WERI-Rb-1 (cell line): ENCODE measurements around the gene RNF208.

Experiments
- DNase-seq: peaks from one replicate; pipeline ENCODE4 v3.0.0-alpha.2; 2020
- H3K27ac ChIP-seq: fragments of 250-450 bp; sonication (Bioruptor Pico); 2 replicates; pipeline ENCODE4 v1.5.1; 2020; ENCODE audit warnings: mild to moderate bottlenecking, moderate library complexity
- H3K27me3 ChIP-seq: fragments of 250-450 bp; sonication (Bioruptor Pico); 2 replicates; pipeline ENCODE4 v1.5.1; 2021; ENCODE audit warnings: mild to moderate bottlenecking, low read depth, moderate library complexity; ENCODE audit not compliant: insufficient read depth, severe bottlenecking
- H3K36me3 ChIP-seq: fragments of 250-450 bp; sonication (Bioruptor Pico); 2 replicates; pipeline ENCODE4 v1.5.1; 2020; ENCODE audit warnings: mild to moderate bottlenecking, moderate library complexity
- H3K4me3 ChIP-seq: 2 replicates; pipeline ENCODE4 v1.5.1; 2011; ENCODE audit warnings: low read depth, mild to moderate bottlenecking, control low read depth, low read length
- H3K9me3 ChIP-seq: fragments of 250-450 bp; sonication (Bioruptor Pico); 2 replicates; pipeline ENCODE4 v1.5.1; 2021; ENCODE audit warnings: mild to moderate bottlenecking, moderate library complexity; ENCODE audit not compliant: severe bottlenecking
- TF ChIP-seq, protein P1 (sequence below): IDR thresholded peaks from 2 replicates; pipeline ENCODE4 v1.5.1; 2011; ENCODE audit warnings: low read depth, mild to moderate bottlenecking, control low read depth, inconsistent platforms, low read length

The RNF208 gene

DNA sequence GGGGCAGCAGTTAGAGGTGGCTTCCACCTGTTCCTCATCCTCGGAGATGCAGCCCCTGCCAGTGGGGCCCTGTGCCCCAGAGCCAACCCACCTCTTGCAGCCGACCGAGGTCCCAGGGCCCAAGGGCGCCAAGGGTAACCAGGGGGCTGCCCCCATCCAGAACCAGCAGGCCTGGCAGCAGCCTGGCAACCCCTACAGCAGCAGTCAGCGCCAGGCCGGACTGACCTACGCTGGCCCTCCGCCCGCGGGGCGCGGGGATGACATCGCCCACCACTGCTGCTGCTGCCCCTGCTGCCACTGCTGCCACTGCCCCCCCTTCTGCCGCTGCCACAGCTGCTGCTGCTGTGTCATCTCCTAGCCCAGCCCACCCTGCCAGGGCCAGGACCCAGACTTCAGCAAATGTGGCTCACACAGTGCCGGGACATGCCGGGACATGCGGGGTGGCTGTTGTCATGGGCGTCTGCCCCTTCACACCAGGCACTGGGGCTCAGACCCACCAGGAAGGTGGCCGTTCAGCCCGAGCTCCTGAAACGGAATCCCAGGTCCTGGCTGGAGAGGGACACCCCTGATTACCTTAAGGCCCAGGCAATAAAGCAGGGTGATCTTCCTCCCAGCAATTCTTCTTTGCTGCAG, 3.8 kb upstream of the RNF208 start:
- H3K9me3 ChIP-seq: no peaks in the 10 kb centered on the region
- no peak overlapping the region for H3K27ac ChIP-seq
- H3K36me3 ChIP-seq: no peaks in the 10 kb centered on the region
- DNase-seq: no peak
- no peaks in the 10 kb centered on the region for H3K27me3 ChIP-seq
- no peak overlapping the region for H3K4me3 ChIP-seq
- TF ChIP-seq, protein P1, sequence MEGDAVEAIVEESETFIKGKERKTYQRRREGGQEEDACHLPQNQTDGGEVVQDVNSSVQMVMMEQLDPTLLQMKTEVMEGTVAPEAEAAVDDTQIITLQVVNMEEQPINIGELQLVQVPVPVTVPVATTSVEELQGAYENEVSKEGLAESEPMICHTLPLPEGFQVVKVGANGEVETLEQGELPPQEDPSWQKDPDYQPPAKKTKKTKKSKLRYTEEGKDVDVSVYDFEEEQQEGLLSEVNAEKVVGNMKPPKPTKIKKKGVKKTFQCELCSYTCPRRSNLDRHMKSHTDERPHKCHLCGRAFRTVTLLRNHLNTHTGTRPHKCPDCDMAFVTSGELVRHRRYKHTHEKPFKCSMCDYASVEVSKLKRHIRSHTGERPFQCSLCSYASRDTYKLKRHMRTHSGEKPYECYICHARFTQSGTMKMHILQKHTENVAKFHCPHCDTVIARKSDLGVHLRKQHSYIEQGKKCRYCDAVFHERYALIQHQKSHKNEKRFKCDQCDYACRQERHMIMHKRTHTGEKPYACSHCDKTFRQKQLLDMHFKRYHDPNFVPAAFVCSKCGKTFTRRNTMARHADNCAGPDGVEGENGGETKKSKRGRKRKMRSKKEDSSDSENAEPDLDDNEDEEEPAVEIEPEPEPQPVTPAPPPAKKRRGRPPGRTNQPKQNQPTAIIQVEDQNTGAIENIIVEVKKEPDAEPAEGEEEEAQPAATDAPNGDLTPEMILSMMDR: no peak

GRCh38 chr9:137224830-137225694, 3.0 kb upstream of the RNF208 start, which contains the start of gene CYSRT1:
Gene CYSRT1 (plus strand): TSS chr9:137225174. CDS start chr9:137225622, 448 bp downstream.
- H3K4me3 ChIP-seq: peak within 1 kb of the TSS; percentile 66
- TF ChIP-seq, protein P1: no peak
- no peaks in the 10 kb centered on the region for H3K27me3 ChIP-seq
- H3K36me3 ChIP-seq: no peaks in the 10 kb centered on the region
- H3K27ac ChIP-seq: no peak within 1 kb of the TSS
- H3K9me3 ChIP-seq: no peaks in the 10 kb centered on the region
- DNase-seq: no peak

DNA sequence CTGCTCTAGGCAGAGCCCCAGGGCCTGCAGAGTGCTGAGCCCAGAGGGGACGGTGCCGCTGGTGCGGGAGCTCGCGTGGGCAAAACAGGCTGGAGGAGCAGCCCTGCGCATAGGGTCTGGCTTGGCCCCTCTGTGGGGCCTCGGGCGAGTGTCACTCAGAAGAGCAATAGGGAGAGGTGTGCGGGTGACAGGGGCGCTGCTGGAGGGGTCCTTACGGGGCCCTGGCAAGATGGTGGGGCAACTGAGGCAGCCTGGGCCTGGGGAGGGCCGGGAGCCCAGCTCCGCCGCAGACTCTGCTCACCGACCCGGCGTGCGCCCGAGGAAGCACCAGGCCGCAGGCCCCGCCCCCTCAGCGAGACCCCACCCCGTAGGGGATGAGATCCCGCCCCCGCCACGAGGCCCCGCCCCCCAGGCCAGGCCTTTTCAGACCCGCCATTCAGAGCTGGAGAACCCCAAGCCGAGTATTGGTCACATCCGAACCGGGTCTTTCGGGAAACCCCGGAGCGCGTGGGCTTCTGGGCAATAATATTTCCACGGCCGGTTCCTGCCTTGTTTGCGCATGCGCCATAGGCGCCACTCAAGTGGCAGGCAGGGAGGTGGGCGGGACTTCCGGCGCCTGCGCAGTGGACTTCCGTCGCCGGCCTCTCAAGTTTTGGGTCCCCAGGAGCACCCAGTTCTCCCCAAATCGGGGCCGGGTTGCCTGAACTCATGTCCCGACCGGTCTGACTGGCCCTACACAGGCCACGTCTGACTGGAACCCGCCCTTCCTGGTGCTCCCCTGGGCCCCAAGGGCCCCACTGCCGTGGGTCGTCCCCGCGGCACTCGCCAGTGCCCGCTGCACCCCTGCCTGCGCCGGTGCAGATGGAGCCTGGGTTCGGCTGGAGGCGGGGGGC, 1.3 kb upstream of the RNF208 start:
- peak; percentile 93 for DNase-seq
- TF ChIP-seq, protein P1: no peak
- Histone ChIP-seq H3K4me3 (peak overlapping the region; percentile 66), H3K9me3 (no peaks in the 10 kb centered on the region), H3K27ac (peak overlapping the region; percentile 51), H3K27me3 (no peaks in the 10 kb centered on the region), H3K36me3 (no peaks in the 10 kb centered on the region)

DNA sequence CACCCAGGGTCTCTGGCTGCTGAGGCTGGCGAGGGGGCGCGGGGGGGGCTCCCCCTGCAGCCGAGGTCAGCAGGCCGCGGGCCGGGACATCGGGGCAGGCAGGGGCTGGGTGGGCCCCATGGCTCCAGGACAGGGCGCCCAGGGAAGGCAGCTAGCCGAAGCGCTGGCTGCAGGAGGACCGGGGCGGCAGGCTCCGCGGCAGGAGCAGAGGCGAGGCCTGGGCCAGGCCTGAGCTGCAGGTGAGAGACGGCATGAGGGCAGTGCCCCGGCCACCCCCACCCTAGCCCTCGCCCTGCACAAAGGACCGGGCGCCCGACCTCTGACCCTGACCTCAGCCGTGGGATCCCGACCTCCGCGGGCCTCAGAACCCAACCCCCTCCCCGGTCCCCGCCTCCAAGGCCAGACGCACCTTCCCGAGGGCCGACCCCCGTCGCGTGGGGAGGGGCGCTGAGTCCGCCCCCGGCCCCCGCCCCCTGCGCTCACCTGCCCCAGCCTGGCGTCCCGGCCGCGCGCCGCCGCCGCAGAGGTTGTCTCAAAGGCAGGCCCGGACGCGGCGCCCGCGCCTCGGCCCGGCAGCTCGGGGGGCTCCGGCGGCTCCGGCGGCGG, 431 bp downstream of the RNF208 start:
- no peak for DNase-seq
- Histone ChIP-seq H3K9me3 (no peaks in the 10 kb centered on the region), H3K27ac (no peak overlapping the region), H3K36me3 (no peaks in the 10 kb centered on the region), H3K27me3 (no peaks in the 10 kb centered on the region), H3K4me3 (peak overlapping the region; percentile 40)
- TF ChIP-seq, protein P1: no peak

DNA sequence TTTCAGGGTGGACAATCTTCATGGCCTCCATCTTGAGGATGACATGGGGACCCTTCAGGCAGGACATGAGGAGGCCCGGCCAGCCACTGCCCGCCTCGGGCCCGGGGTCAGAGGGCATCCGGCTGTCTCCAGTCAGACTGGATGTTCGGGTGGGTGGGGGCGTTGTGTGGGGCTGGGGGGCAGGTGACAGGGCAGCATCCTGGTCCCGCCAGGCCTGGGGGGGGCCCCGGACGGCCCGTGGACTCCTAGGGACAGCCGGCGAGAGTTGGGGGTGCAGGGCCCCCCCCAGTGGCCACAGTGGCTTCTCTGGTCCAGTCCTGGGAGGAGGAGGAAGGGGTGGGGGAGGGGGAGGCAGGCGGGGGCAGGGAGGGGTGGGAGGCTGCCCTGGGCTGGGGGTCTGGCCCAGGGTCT, 940 bp downstream of the RNF208 start:
- no peaks in the 10 kb centered on the region for H3K36me3 ChIP-seq
- TF ChIP-seq, protein P1: no peak
- H3K27ac ChIP-seq: no peak overlapping the region
- H3K4me3 ChIP-seq: no peak overlapping the region; the same call in 1 of the 2 replicates
- H3K27me3 ChIP-seq: no peaks in the 10 kb centered on the region
- H3K9me3 ChIP-seq: no peaks in the 10 kb centered on the region
- no peak for DNase-seq
